Esophagus muscularis mucosa (tissue), 4 donors: ENCODE data around the gene PKDREJ. TPM values are rescaled to one million over a fixed set of nuclear protein-coding genes. Genes with fewer than 3 reads are reported as not detected.

Experiments used
- DNase-seq: peaks from one replicate; pipeline ENCODE4 v3.0.0-alpha.2; 2017; ENCODE audit errors: extremely low spot score
- H3K27ac ChIP-seq, 4 donors: fragments of 200-600 bp; sonication (generic); replicated peaks in 1 of 4; 1 replicate in 3 of 4; 2 replicates in 1 of 4; pipeline ENCODE4 v1.5.1; 2016 to 2019; ENCODE audit warnings: mild to moderate bottlenecking in 1 of 4
- H3K27me3 ChIP-seq, 4 donors: fragments of 200-600 bp; sonication (generic); one replicate each; pipeline versions ENCODE4 v1.5.1 to v1.6.0; 2016 to 2019
- H3K36me3 ChIP-seq, 4 donors: fragments of 200-600 bp; sonication (generic); one replicate each; pipeline ENCODE4 v1.5.1; 2016 to 2019
- H3K4me1 ChIP-seq, 4 donors: fragments of 200-600 bp; sonication (generic); one replicate each; pipeline ENCODE4 v1.5.1; 2016 to 2019
- H3K4me3 ChIP-seq, 4 donors: fragments of 200-600 bp; sonication (generic); 1 replicate in 2 of 4; 2 replicates in 2 of 4; pipeline ENCODE4 v1.5.1; 2016 to 2019; ENCODE audit warnings: mild to moderate bottlenecking in 4 of 4, moderate library complexity in 1 of 4
- H3K9me3 ChIP-seq, 4 donors: fragments of 200-600 bp; sonication (generic); 1 replicate in 3 of 4; 2 replicates in 1 of 4; pipeline ENCODE4 v1.5.1; 2016 to 2019
- CTCF ChIP-seq, 3 experiments: fragments of 200-600 bp in 2 of 3; fragments of 450-650 bp in 1 of 3; sonication (generic) in 2 of 3; IDR thresholded peaks; one replicate each; pipeline ENCODE4 v1.5.1; 2017 to 2019; ENCODE audit warnings: antibody characterized with exemption in 3 of 3, mild to moderate bottlenecking in 2 of 3, moderate library complexity in 1 of 3
- EP300 ChIP-seq: sonication (generic); formaldehyde crosslinking; IDR thresholded peaks from one replicate; pipeline ENCODE4 v1.6.1; 2017; ENCODE audit warnings: antibody characterized with exemption
- POLR2A ChIP-seq: fragments of 450-650 bp; IDR thresholded peaks from one replicate; pipeline ENCODE4 v1.6.1; 2017; ENCODE audit warnings: antibody characterized with exemption, moderate library complexity, mild to moderate bottlenecking, low read depth
- POLR2AphosphoS5 ChIP-seq, 2 donors: sonication (generic); formaldehyde crosslinking; IDR thresholded peaks; one replicate each; pipeline ENCODE4 v1.6.1; 2017; ENCODE audit warnings: antibody characterized with exemption in 2 of 2
- WGBS: methylation state at CpG from one replicate; pipeline ENCODE4 v1.1.5; 2018; 5-methylcytosine and 5-hydroxymethylcytosine counted together
- intact Hi-C: fragments of 100-400 bp; cut with DNase I; formaldehyde crosslinking; loops from one replicate; pipeline ENCODE4 v1.15.1; 2023
- total RNA-seq, 4 donors: library from RNA; depleted of rRNA; stranded (reverse); fragments of >200 nt; gene quantifications; one replicate each; pipeline versions ENCODE4 v1.1.0 to v1.2.1, GENCODE V29; 2016

The PKDREJ gene
- total RNA-seq, 4 donors from 2014 or later = under 0.01 to 0.23 (median under 0.01) TPM; not detected in 1

GRCh38 chr22:46251816-46252380 lies 11.2 kb downstream of the PKDREJ start:
- intact Hi-C loops = no loop called here
- H3K9me3 ChIP-seq = no peaks in the 10 kb centered on the region
- TF ChIP-seq EP300 (no peak), CTCF (IDR thresholded peaks at IDR 0.05) (no peak), POLR2AphosphoS5 (IDR thresholded peaks at IDR 0.05) (no peak), POLR2A (no peak)
- no peak for DNase-seq
- 94% methylated on average over 9 of the region's 9 CpGs for WGBS
- no peaks in the 10 kb centered on the region for H3K27me3 ChIP-seq
- H3K4me3 ChIP-seq = peak overlapping the region in 1 of 4 donors; percentile 75
- no peak overlapping the region for H3K27ac ChIP-seq
- peaks cover 0 to under 1% (median 0%) of the 10 kb centered on the region in 4 donors for H3K36me3 ChIP-seq
- H3K4me1 ChIP-seq = peaks cover 9 to 40% (median 32%) of the 10 kb centered on the region in 4 donors

- H3K36me3 ChIP-seq = peaks cover 0 to 3% (median 0%) of the 10 kb centered on the region in 4 donors
- TF ChIP-seq POLR2AphosphoS5 (IDR thresholded peaks at IDR 0.05) (no peak), POLR2A (no peak), CTCF (IDR thresholded peaks at IDR 0.05) (no peak), EP300 (no peak)
- WGBS = 73% methylated on average over 7 of the region's 7 CpGs
- H3K9me3 ChIP-seq = no peaks in the 10 kb centered on the region
- intact Hi-C loops = no loop called here
- peak overlapping the region; percentile 75 to 84 (median 78) for H3K4me3 ChIP-seq
- no peaks in the 10 kb centered on the region for H3K27me3 ChIP-seq
- no peak for DNase-seq
- H3K4me1 ChIP-seq = peaks cover 9 to 45% (median 33%) of the 10 kb centered on the region in 4 donors
- H3K27ac ChIP-seq = peak overlapping the region in 1 of 4 donors; percentile 90
These were observed 11.9 kb downstream of the PKDREJ start for GRCh38 chr22:46251266-46251665.

GRCh38 chr22:46250783-46251125 lies 12.4 kb downstream of the PKDREJ start:
- peaks cover 0 to 4% (median 0%) of the 10 kb centered on the region in 4 donors for H3K36me3 ChIP-seq
- peak overlapping the region; percentile 82 to 90 (median 89) for H3K27ac ChIP-seq
- no peak for TF ChIP-seq EP300
- no peak for TF ChIP-seq POLR2AphosphoS5 (IDR thresholded peaks at IDR 0.05)
- no peak for TF ChIP-seq POLR2A
- no peak for TF ChIP-seq CTCF (IDR thresholded peaks at IDR 0.05)
- H3K9me3 ChIP-seq = no peaks in the 10 kb centered on the region
- peaks cover 12 to 50% (median 38%) of the 10 kb centered on the region in 4 donors for H3K4me1 ChIP-seq
- H3K27me3 ChIP-seq = no peaks in the 10 kb centered on the region
- intact Hi-C loops = no loop called here
- DNase-seq = no peak
- 4% methylated on average over 10 of the region's 25 CpGs for WGBS
- peak overlapping the region; percentile 75 to 84 (median 78) for H3K4me3 ChIP-seq

GRCh38 chr22:46250035-46250782 lies 12.9 kb downstream of the PKDREJ start, which contains the start of gene CDPF1:
TSS of gene CDPF1 (minus strand) at chr22:46250293. CDS start at chr22:46248284, 2,009 bp downstream.
- 0% methylated on average over 1 of the region's 89 CpGs for WGBS
- Histone ChIP-seq H3K36me3 (peaks cover 0 to 9% (median under 1%) of the 10 kb centered on the region in 4 donors), H3K9me3 (no peaks in the 10 kb centered on the region), H3K27ac (peak within 1 kb of the TSS; percentile 82 to 90 (median 89)), H3K27me3 (no peaks in the 10 kb centered on the region), H3K4me1 (peaks cover 18 to 56% (median 43%) of the 10 kb centered on the region in 4 donors), H3K4me3 (peak within 1 kb of the TSS; percentile 75 to 84 (median 78))
- intact Hi-C loops = no loop called here
- peak; percentile 96 for DNase-seq
- TF ChIP-seq POLR2AphosphoS5 (IDR thresholded peaks at IDR 0.05) (peak; percentile 89 to 91), EP300 (no peak), CTCF (IDR thresholded peaks at IDR 0.05) (peak in 1 of 3 experiments; percentile 10), POLR2A (peak; percentile 47)
